CD4-positive, alpha-beta T cell (primary cell): Measurements from ENCODE around the gene ACSF2. TPM values are rescaled to one million over a fixed set of nuclear protein-coding genes. Genes with fewer than 3 reads are reported as not detected.

Experiments used
- ATAC-seq: fragments of 200-7000 bp; cut with Tn5 transposase; one replicate; pipeline ENCODE4 v1.10.0; 2022; ENCODE audit warnings: mild to moderate bottlenecking; ENCODE audit not compliant: poor library complexity
- CTCF ChIA-PET: fragments of 350-600 bp; sonication (Branson Sonifier 250); formaldehyde crosslinking; loops from one replicate; lab custom pipeline; 2021; ENCODE audit warnings: antibody characterized with exemption, inconsistent platforms; lab: Charles Lee
- POLR2A ChIA-PET: fragments of 350-600 bp; sonication (Branson Sonifier 250); formaldehyde crosslinking; loops from one replicate; lab custom pipeline; 2021; ENCODE audit warnings: antibody characterized with exemption, inconsistent platforms; lab: Charles Lee
- DNase-seq, 14 experiments: peaks; one replicate each; pipeline ENCODE4 v3.0.0-alpha.2; 2013 to 2020; ENCODE audit warnings: mixed read lengths in 2 of 14
- H3K27ac ChIP-seq, 2 donors: one replicate each; pipeline versions ENCODE4 v1.5.1 to v1.7.0; 2013; ENCODE audit warnings: low read length in 2 of 2, low read depth in 1 of 2, mild to moderate bottlenecking in 1 of 2
- H3K27me3 ChIP-seq, 2 experiments: 1 replicate in 1 of 2; 2 replicates in 1 of 2; pipeline versions ENCODE4 v1.6.1 to v1.7.0; 2013; ENCODE audit warnings: low read length in 2 of 2, control low read depth in 1 of 2, mild to moderate bottlenecking in 1 of 2, moderate library complexity in 1 of 2; ENCODE audit not compliant: insufficient read depth in 2 of 2, control insufficient read depth in 1 of 2
- H3K36me3 ChIP-seq: one replicate; pipeline ENCODE4 v1.6.1; 2013; ENCODE audit warnings: low read length, control low read depth; ENCODE audit not compliant: insufficient read depth
- H3K4me1 ChIP-seq: one replicate; pipeline ENCODE4 v1.6.1; 2013; ENCODE audit warnings: low read length, control low read depth; ENCODE audit not compliant: insufficient read depth
- H3K4me3 ChIP-seq: one replicate; pipeline ENCODE4 v1.5.1; 2013; ENCODE audit warnings: mild to moderate bottlenecking, low read length, moderate library complexity
- H3K9me3 ChIP-seq, 2 experiments: 1 replicate in 1 of 2; 2 replicates in 1 of 2; pipeline versions ENCODE4 v1.6.1 to v1.7.0; 2013; ENCODE audit warnings: low read length in 2 of 2, mild to moderate bottlenecking in 2 of 2, control low read depth in 1 of 2, moderate library complexity in 1 of 2; ENCODE audit not compliant: control insufficient read depth in 1 of 2, insufficient read depth in 1 of 2
- H3K27ac Mint-ChIP-seq: one replicate; pipeline ENCODE4 v1.8.0; 2020; ENCODE audit warnings: mixed read lengths
- H3K27me3 Mint-ChIP-seq: one replicate; pipeline ENCODE4 v1.8.0; 2021; ENCODE audit warnings: mixed read lengths
- H3K36me3 Mint-ChIP-seq: one replicate; pipeline ENCODE4 v1.8.0; 2021; ENCODE audit warnings: low read depth, mixed read lengths
- H3K4me1 Mint-ChIP-seq: one replicate; pipeline ENCODE4 v1.8.0; 2021; ENCODE audit warnings: low read depth, mixed read lengths
- H3K4me3 Mint-ChIP-seq: one replicate; pipeline ENCODE4 v1.8.0; 2020; ENCODE audit warnings: mild to moderate bottlenecking, mixed read lengths
- H3K9me3 Mint-ChIP-seq: one replicate; pipeline ENCODE4 v1.8.0; 2020; ENCODE audit warnings: mixed read lengths
- intact Hi-C, 2 experiments: fragments of 100-400 bp; cut with DNase I in 1 of 2; cut with micrococcal nuclease in 1 of 2; formaldehyde crosslinking; loops; one replicate each; pipeline versions ENCODE4 v1.15.1 to v1.9.0; 2023 to 2025; cut with DNase I, micrococcal nuclease
- total RNA-seq, 174 experiments: library from RNA in 2 of 174; stranded (reverse) in 2 of 174; gene quantifications; one replicate each; pipeline ENCODE4 v1.2.3 and lab custom pipeline; 2021 to 2026
- TF ChIP-seq, protein P1 (sequence below): fragments of 200-600 bp; IDR thresholded peaks from one replicate; pipeline ENCODE4 v1.8.0; 2022; ENCODE audit warnings: antibody characterized with exemption, mild to moderate bottlenecking

The ACSF2 gene
- total RNA-seq, 2 experiments from 2014 or later = 11.9 to 13.9 TPM

- TF ChIP-seq, protein P1, sequence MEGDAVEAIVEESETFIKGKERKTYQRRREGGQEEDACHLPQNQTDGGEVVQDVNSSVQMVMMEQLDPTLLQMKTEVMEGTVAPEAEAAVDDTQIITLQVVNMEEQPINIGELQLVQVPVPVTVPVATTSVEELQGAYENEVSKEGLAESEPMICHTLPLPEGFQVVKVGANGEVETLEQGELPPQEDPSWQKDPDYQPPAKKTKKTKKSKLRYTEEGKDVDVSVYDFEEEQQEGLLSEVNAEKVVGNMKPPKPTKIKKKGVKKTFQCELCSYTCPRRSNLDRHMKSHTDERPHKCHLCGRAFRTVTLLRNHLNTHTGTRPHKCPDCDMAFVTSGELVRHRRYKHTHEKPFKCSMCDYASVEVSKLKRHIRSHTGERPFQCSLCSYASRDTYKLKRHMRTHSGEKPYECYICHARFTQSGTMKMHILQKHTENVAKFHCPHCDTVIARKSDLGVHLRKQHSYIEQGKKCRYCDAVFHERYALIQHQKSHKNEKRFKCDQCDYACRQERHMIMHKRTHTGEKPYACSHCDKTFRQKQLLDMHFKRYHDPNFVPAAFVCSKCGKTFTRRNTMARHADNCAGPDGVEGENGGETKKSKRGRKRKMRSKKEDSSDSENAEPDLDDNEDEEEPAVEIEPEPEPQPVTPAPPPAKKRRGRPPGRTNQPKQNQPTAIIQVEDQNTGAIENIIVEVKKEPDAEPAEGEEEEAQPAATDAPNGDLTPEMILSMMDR = no peak
- no peak overlapping the region for H3K27ac Mint-ChIP-seq
- ATAC-seq (no peak), DNase-seq (no peak)
- Histone ChIP-seq H3K36me3 (peaks cover 2% of the 10 kb centered on the region), H3K4me1 (peaks cover 22% of the 10 kb centered on the region), H3K27ac (no peak overlapping the region), H3K4me3 (no peak overlapping the region), H3K9me3 (no peaks in the 10 kb centered on the region), H3K27me3 (no peaks in the 10 kb centered on the region)
- H3K27me3 Mint-ChIP-seq = no peaks in the 10 kb centered on the region
- H3K9me3 Mint-ChIP-seq = no peaks in the 10 kb centered on the region
- peaks cover 23% of the 10 kb centered on the region for H3K4me1 Mint-ChIP-seq
- intact Hi-C loops = loop anchor here in 1 of 2 experiments (1.0 to 5.0 kb wide), 4 partner anchors 78 to 366 kb away; partner anchors contain the start of genes EME1 and MRPL27
- peaks cover 11% of the 10 kb centered on the region for H3K36me3 Mint-ChIP-seq
- CTCF ChIA-PET = no interaction called here
- POLR2A ChIA-PET = interaction anchor here (1.3 kb wide), 1 partner anchor 79 kb away, joined by 4 read pairs; no protein-coding TSS in a partner anchor
- no peak overlapping the region for H3K4me3 Mint-ChIP-seq
Measured at GRCh38 chr17:50476545-50477315, 50.7 kb downstream of the ACSF2 start.

GRCh38 chr17:50477976-50478375, 52.0 kb downstream of the ACSF2 start:
- Histone ChIP-seq H3K9me3 (no peaks in the 10 kb centered on the region), H3K27me3 (no peaks in the 10 kb centered on the region), H3K4me1 (peaks cover 30% of the 10 kb centered on the region), H3K4me3 (peak overlapping the region; percentile 53), H3K36me3 (peaks cover 13% of the 10 kb centered on the region), H3K27ac (peak overlapping the region; percentile 68 to 83)
- ChIA-PET CTCF (interaction anchor here (0.7 to 2.1 kb wide), 5 partner anchors 24 to 148 kb away, joined by 3 to 19 read pairs (median 6); partner anchors contain the start of gene LRRC59), POLR2A (interaction anchor here (2.1 kb wide), 1 partner anchor 81 kb away, joined by 21 read pairs; the partner anchor contains the start of gene LRRC59)
- intact Hi-C loops = loop anchor here (1.0 to 5.0 kb wide), 7 partner anchors 51 to 364 kb away; partner anchors contain the start of genes ACSF2 (in 1 of the 2), EME1 (in 1 of the 2) and MRPL27 (in 1 of the 2)
- peak overlapping the region; percentile 83 for H3K4me3 Mint-ChIP-seq
- peak overlapping the region; percentile 88 for H3K27ac Mint-ChIP-seq
- DNase-seq = peak in 1 of 14 experiments; percentile 13
- H3K9me3 Mint-ChIP-seq = no peaks in the 10 kb centered on the region
- no peak for ATAC-seq
- H3K27me3 Mint-ChIP-seq = no peaks in the 10 kb centered on the region
- H3K4me1 Mint-ChIP-seq = peaks cover 23% of the 10 kb centered on the region
- peaks cover 19% of the 10 kb centered on the region for H3K36me3 Mint-ChIP-seq
- TF ChIP-seq, protein P1 = no peak
